ENCODE measurements around the gene GATAD2A. TPM values are rescaled to one million over a fixed set of nuclear protein-coding genes. Genes with fewer than 3 reads are reported as not detected.
A peak's percentile ranks its signal among the peaks of the same experiment; 100 is the strongest.

GATAD2A gene
- total RNA-seq, 1 donor from 2014 or later = 118 TPM

GRCh38 chr19:19537075-19538048 lies 131.9 kb downstream of the GATAD2A start:
- DNase-seq (ENCODE audit: low read depth) = no peak
- TF ChIP-seq, protein P1, sequence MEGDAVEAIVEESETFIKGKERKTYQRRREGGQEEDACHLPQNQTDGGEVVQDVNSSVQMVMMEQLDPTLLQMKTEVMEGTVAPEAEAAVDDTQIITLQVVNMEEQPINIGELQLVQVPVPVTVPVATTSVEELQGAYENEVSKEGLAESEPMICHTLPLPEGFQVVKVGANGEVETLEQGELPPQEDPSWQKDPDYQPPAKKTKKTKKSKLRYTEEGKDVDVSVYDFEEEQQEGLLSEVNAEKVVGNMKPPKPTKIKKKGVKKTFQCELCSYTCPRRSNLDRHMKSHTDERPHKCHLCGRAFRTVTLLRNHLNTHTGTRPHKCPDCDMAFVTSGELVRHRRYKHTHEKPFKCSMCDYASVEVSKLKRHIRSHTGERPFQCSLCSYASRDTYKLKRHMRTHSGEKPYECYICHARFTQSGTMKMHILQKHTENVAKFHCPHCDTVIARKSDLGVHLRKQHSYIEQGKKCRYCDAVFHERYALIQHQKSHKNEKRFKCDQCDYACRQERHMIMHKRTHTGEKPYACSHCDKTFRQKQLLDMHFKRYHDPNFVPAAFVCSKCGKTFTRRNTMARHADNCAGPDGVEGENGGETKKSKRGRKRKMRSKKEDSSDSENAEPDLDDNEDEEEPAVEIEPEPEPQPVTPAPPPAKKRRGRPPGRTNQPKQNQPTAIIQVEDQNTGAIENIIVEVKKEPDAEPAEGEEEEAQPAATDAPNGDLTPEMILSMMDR (conservative IDR thresholded peaks at IDR 0.05; ENCODE audit: low read depth, low read length) = no peak
- H3K4me3 ChIP-seq (ENCODE audit: low read depth, low read length) = peak overlapping the region; percentile 21

DNA sequence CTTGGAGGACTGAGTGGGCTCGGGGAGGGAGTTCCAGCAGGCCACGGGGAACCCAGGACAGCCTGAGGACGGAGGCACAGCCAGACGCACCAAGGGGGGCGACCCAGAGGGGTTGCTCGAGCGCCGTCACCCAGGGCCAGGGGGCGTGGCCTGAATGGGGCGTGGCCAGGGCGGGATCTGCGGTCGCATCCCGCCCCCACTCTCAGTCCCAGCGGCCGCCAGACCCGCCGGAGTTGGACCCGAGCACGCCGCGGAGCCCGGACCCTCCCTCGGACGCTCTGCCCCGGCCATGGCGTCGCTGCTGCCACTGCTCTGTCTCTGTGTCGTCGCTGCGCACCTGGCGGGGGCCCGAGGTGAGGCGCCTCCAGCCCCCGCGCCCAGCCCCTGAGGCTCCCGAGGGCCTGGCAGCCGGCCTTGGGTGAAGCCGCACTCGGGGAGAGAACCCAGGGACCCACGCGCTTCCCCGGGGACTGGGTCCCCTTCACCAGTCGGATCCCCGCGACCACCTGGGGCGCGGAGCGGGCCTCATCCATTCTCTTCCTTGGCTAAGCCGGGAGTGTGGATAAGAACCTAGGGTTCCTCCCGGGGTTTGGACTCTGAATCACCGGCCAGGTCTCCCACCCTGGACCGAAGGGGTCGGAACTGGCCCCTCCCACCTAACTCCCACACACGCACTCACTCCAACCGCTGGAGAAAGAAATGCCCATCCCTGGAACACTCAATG lies 132.7 kb downstream of the GATAD2A start, which contains the start of gene CILP2:
TSS of gene CILP2 (plus strand) at position 205 of the 724 bp plus-strand sequence. CDS start at position 290, 85 bp downstream.
- no peak for DNase-seq (ENCODE audit: low read depth)
- TF ChIP-seq, protein P1 (conservative IDR thresholded peaks at IDR 0.05; ENCODE audit: low read depth, low read length) = no peak
- peak within 1 kb of the TSS; percentile 21 for H3K4me3 ChIP-seq (ENCODE audit: low read depth, low read length)

- H3K4me3 ChIP-seq (ENCODE audit: low read depth, low read length) = no peak overlapping the region
- DNase-seq (ENCODE audit: low read depth) = no peak
- TF ChIP-seq, protein P1 (conservative IDR thresholded peaks at IDR 0.05; ENCODE audit: low read depth, low read length) = no peak
Observed at GRCh38 chr19:19538785-19539166, 133.3 kb downstream of the GATAD2A start.

DNA sequence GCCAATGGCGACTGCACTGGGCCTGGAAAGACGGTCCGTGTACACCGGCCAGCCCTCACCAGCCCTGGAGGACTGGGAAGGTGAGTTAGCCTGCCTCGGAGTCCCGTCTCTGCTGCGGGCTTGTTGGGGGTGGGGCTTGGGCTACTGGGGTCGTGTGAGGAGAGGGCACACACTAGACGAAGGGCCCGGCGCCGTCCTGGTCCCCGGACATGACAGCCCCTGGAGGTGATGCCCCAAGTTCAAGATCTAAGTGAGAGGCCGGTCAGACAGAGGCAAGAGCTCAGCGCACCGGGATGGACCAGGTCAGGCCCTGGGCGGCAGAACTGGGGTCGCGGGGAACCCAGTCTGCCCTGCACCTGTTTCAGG lies 134.2 kb downstream of the GATAD2A start:
- TF ChIP-seq, protein P1 (conservative IDR thresholded peaks at IDR 0.05; ENCODE audit: low read depth, low read length) = no peak
- no peak for DNase-seq (ENCODE audit: low read depth)
- no peak overlapping the region for H3K4me3 ChIP-seq (ENCODE audit: low read depth, low read length)

GRCh38 chr19:19540064-19540714 lies 134.7 kb downstream of the GATAD2A start:
- DNase-seq (ENCODE audit: low read depth) = no peak
- peak overlapping the region; percentile 19 for H3K4me3 ChIP-seq (ENCODE audit: low read depth, low read length)
- TF ChIP-seq, protein P1 (conservative IDR thresholded peaks at IDR 0.05; ENCODE audit: low read depth, low read length) = no peak

DNA sequence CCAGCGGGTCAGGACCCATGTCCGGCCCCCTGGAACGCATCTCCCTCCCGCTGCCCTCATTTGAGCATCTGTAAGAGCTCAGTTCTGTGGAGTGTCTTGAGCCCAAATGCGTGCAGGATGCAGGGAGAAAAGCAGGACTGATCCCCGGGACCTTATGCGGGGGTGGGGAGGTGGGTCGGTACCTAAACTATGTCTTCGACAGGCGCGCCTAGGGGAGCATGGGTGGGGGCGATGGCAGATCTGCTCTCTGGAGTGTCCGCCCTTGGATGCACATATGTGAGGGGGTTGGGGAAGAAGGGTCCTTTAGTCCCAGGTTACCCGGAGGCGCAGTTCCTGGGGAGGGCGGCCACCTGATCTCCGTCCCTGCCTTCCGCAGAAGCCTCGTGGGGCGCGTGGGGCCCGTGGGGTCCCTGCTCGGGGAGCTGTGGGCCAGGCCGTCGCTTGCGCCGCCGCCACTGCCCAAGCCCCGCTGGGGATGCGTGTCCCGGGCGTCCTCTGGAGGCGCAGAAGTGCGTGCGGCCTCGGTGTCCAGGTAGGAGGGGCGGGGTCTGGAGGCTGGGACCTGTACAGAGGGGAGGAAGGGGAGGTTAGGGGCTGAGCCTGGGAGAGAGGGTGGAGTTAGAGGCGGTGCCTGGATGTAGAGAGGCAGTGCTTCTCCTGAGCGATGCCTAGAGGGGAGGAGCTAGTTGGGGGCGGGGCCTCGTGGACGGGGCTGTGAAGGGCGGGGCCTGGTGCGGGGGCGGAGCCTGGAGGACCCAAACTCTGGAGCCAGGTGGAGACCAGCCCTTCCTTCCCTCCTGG lies 135.4 kb downstream of the GATAD2A start:
- H3K4me3 ChIP-seq (ENCODE audit: low read depth, low read length) = peak overlapping the region; percentile 19
- TF ChIP-seq, protein P1 (conservative IDR thresholded peaks at IDR 0.05; ENCODE audit: low read depth, low read length) = no peak
- DNase-seq (ENCODE audit: low read depth) = no peak
